Rectal smooth muscle tissue (tissue), 1 donor: ENCODE data around the gene EXOC4.

Experiments used
- H3K27ac ChIP-seq: one replicate; pipeline ENCODE4 v1.7.0; 2013; ENCODE audit warnings: low read depth, low read length, inconsistent platforms
- H3K27me3 ChIP-seq: one replicate; pipeline ENCODE4 v1.7.0; 2013; ENCODE audit warnings: low read length; ENCODE audit not compliant: control insufficient read depth, insufficient read depth
- H3K36me3 ChIP-seq: one replicate; pipeline ENCODE4 v1.7.0; 2013; ENCODE audit warnings: low read length; ENCODE audit not compliant: control insufficient read depth, insufficient read depth
- H3K4me1 ChIP-seq: one replicate; pipeline ENCODE4 v1.7.0; 2013; ENCODE audit warnings: low read length; ENCODE audit not compliant: control insufficient read depth, insufficient read depth
- H3K4me3 ChIP-seq: one replicate; pipeline ENCODE4 v1.7.0; 2013; ENCODE audit warnings: low read length
- H3K9ac ChIP-seq: one replicate; pipeline ENCODE4 v1.7.0; 2013; ENCODE audit warnings: low read length

Gene EXOC4

GRCh38 chr7:133452577-133452976 lies 199.7 kb downstream of the EXOC4 start:
- Histone ChIP-seq H3K36me3 (no peaks in the 10 kb centered on the region), H3K4me3 (no peak overlapping the region), H3K27ac (no peak overlapping the region), H3K27me3 (no peaks in the 10 kb centered on the region), H3K9ac (no peak overlapping the region), H3K4me1 (no peaks in the 10 kb centered on the region)

- Histone ChIP-seq H3K36me3 (no peaks in the 10 kb centered on the region), H3K9ac (no peak overlapping the region), H3K4me3 (no peak overlapping the region), H3K27me3 (no peaks in the 10 kb centered on the region), H3K4me1 (no peaks in the 10 kb centered on the region), H3K27ac (no peak overlapping the region)
These were observed 205.8 kb downstream of the EXOC4 start for GRCh38 chr7:133458688-133459087.

- no peaks in the 10 kb centered on the region for H3K27me3 ChIP-seq
- H3K27ac ChIP-seq: no peak overlapping the region
- H3K4me1 ChIP-seq: no peaks in the 10 kb centered on the region
- no peaks in the 10 kb centered on the region for H3K36me3 ChIP-seq
- H3K4me3 ChIP-seq: no peak overlapping the region
- no peak overlapping the region for H3K9ac ChIP-seq
These were observed 208.5 kb downstream of the EXOC4 start for GRCh38 chr7:133461421-133461820.

- Histone ChIP-seq H3K9ac (no peak overlapping the region), H3K27ac (no peak overlapping the region), H3K36me3 (peaks cover 3% of the 10 kb centered on the region), H3K4me1 (no peaks in the 10 kb centered on the region), H3K27me3 (no peaks in the 10 kb centered on the region), H3K4me3 (no peak overlapping the region)
These were observed 222.8 kb downstream of the EXOC4 start for GRCh38 chr7:133475655-133476054.

GRCh38 chr7:133477791-133478190 lies 224.9 kb downstream of the EXOC4 start:
- no peaks in the 10 kb centered on the region for H3K27me3 ChIP-seq
- no peak overlapping the region for H3K9ac ChIP-seq
- H3K27ac ChIP-seq: no peak overlapping the region
- no peaks in the 10 kb centered on the region for H3K4me1 ChIP-seq
- H3K4me3 ChIP-seq: no peak overlapping the region
- peaks cover 3% of the 10 kb centered on the region for H3K36me3 ChIP-seq

GRCh38 chr7:133478591-133479135 lies 225.8 kb downstream of the EXOC4 start:
- Histone ChIP-seq H3K27me3 (no peaks in the 10 kb centered on the region), H3K4me1 (no peaks in the 10 kb centered on the region), H3K27ac (no peak overlapping the region), H3K9ac (no peak overlapping the region), H3K36me3 (peaks cover 3% of the 10 kb centered on the region), H3K4me3 (no peak overlapping the region)

GRCh38 chr7:133479456-133480065 lies 226.7 kb downstream of the EXOC4 start:
- H3K9ac ChIP-seq: no peak overlapping the region
- peaks cover 3% of the 10 kb centered on the region for H3K36me3 ChIP-seq
- H3K27me3 ChIP-seq: no peaks in the 10 kb centered on the region
- no peak overlapping the region for H3K27ac ChIP-seq
- no peak overlapping the region for H3K4me3 ChIP-seq
- H3K4me1 ChIP-seq: no peaks in the 10 kb centered on the region

GRCh38 chr7:133480868-133481267 lies 228.0 kb downstream of the EXOC4 start:
- no peaks in the 10 kb centered on the region for H3K4me1 ChIP-seq

GRCh38 chr7:133481676-133482075 lies 228.8 kb downstream of the EXOC4 start:
- no peaks in the 10 kb centered on the region for H3K4me1 ChIP-seq
- H3K27ac ChIP-seq: no peak overlapping the region
- H3K27me3 ChIP-seq: no peaks in the 10 kb centered on the region
- H3K36me3 ChIP-seq: peaks cover 3% of the 10 kb centered on the region
- H3K9ac ChIP-seq: no peak overlapping the region
- H3K4me3 ChIP-seq: no peak overlapping the region

More at GRCh38 chr7:133480868-133481267, 228.0 kb downstream of the EXOC4 start:
- no peak overlapping the region for H3K27ac ChIP-seq
- H3K36me3 ChIP-seq: peaks cover 3% of the 10 kb centered on the region
- no peaks in the 10 kb centered on the region for H3K27me3 ChIP-seq
- no peak overlapping the region for H3K4me3 ChIP-seq
- no peak overlapping the region for H3K9ac ChIP-seq

GRCh38 chr7:133482599-133482998 lies 229.7 kb downstream of the EXOC4 start:
- H3K36me3 ChIP-seq: peaks cover 3% of the 10 kb centered on the region
- H3K9ac ChIP-seq: no peak overlapping the region
- no peak overlapping the region for H3K27ac ChIP-seq

GRCh38 chr7:133484086-133484485 lies 231.2 kb downstream of the EXOC4 start:
- H3K4me1 ChIP-seq: no peaks in the 10 kb centered on the region
- no peak overlapping the region for H3K27ac ChIP-seq
- no peak overlapping the region for H3K4me3 ChIP-seq
- H3K9ac ChIP-seq: no peak overlapping the region
- H3K36me3 ChIP-seq: no peaks in the 10 kb centered on the region
- no peaks in the 10 kb centered on the region for H3K27me3 ChIP-seq

More at GRCh38 chr7:133482599-133482998, 229.7 kb downstream of the EXOC4 start:
- no peaks in the 10 kb centered on the region for H3K27me3 ChIP-seq
- no peaks in the 10 kb centered on the region for H3K4me1 ChIP-seq
- no peak overlapping the region for H3K4me3 ChIP-seq

GRCh38 chr7:133489906-133490305 lies 237.0 kb downstream of the EXOC4 start:
- H3K27ac ChIP-seq: no peak overlapping the region
- H3K27me3 ChIP-seq: no peaks in the 10 kb centered on the region
- no peaks in the 10 kb centered on the region for H3K36me3 ChIP-seq
- H3K4me1 ChIP-seq: no peaks in the 10 kb centered on the region
- H3K4me3 ChIP-seq: no peak overlapping the region
- no peak overlapping the region for H3K9ac ChIP-seq

- Histone ChIP-seq H3K36me3 (no peaks in the 10 kb centered on the region), H3K4me3 (no peak overlapping the region), H3K27me3 (no peaks in the 10 kb centered on the region), H3K27ac (no peak overlapping the region), H3K4me1 (no peaks in the 10 kb centered on the region), H3K9ac (no peak overlapping the region)
These were observed 238.4 kb downstream of the EXOC4 start for GRCh38 chr7:133491201-133491691.
